ENCODE measurements around the gene PANK1. TPM values are rescaled to one million over a fixed set of nuclear protein-coding genes. Genes with fewer than 3 reads are reported as not detected.

Gene PANK1
- total and polyA plus RNA-seq, 9 of the 15 experiments (the other 6 are each of a cell fraction or from before 2014, with no cell fraction given): 1.7 to 10.7 (median 6.5) TPM

DNA sequence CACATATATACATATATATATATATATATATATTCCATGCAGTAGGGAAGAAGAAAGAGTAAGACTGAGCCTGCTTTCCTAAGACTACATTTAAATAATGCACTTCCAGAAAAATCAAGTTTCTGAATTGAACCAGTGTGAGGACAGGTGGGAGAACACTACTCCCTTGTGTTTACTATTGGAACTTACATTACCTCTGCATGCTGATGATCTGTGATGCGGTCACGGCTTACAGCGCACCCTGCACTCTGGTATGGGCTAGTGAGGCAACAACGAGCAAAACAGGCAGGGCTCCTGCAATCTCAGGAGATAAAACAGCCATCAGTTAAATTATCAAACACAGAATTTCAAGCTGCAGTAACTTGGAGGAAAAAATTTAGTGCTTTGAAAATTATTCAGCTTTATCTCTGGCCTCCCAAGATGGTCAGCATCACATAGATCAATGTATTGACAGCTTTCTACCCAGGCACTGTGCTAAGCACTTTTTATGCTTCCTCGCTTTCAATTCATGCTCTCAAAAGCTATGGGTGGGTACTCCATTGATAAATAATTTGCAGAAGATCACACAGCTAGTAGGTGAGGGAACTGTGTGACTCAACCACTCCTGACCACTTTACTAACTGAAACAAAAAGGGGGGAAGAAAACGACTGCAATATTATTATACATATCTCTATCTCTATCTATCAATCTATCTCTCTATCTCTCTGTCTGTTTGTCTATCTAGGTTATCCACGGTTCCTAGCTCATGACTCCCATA, 89.2 kb downstream of the PANK1 start:
- CTCF ChIA-PET (ENCODE audit: low intra/inter-chr PET ratio): no interaction called here
- H3K27me3 ChIP-seq (ENCODE audit: control insufficient read depth in 2 of 2, insufficient read depth in 2 of 2, low read length in 2 of 2): no peaks in the 10 kb centered on the region
- BruUV-seq (replicated peaks): no TSS peak

More for the DNA sequence above, 89.2 kb downstream of the PANK1 start:
- H3K4me1 ChIP-seq (replicated peaks in 1 of 2; ENCODE audit: control insufficient read depth in 2 of 2, insufficient read depth in 2 of 2, low read length in 2 of 2): no peaks in the 10 kb centered on the region; a peak in 1 of 5 replicates
- 12% methylated on average over 7 of the region's 7 CpGs for WGBS (ENCODE audit: insufficient coverage, low coverage, missing lambda C conversion rate)
- in situ Hi-C loops (cut with MboI) (no loop called here), intact Hi-C loops (cut with micrococcal nuclease) (no loop called here)
- FAIRE-seq: no peak
- DNase-seq (ENCODE audit: extremely low read depth in 1 of 4, low spot score in 3 of 4): no peak
- H3K9me1 ChIP-seq (ENCODE audit: control insufficient read depth, insufficient read depth, low read length): no peaks in the 10 kb centered on the region
- peak; percentile 66 for ATAC-seq
- H3K4me2 ChIP-seq (ENCODE audit: insufficient read depth, low read length): no peak overlapping the region
- no peak overlapping the region for H3K27ac ChIP-seq (ENCODE audit: extremely low read depth, low read depth, low read length)
- no peak overlapping the region for H3K9ac ChIP-seq (ENCODE audit: insufficient read depth in 1 of 2, low read depth in 2 of 2, low read length in 2 of 2)
- TF ChIP-seq, protein P1, sequence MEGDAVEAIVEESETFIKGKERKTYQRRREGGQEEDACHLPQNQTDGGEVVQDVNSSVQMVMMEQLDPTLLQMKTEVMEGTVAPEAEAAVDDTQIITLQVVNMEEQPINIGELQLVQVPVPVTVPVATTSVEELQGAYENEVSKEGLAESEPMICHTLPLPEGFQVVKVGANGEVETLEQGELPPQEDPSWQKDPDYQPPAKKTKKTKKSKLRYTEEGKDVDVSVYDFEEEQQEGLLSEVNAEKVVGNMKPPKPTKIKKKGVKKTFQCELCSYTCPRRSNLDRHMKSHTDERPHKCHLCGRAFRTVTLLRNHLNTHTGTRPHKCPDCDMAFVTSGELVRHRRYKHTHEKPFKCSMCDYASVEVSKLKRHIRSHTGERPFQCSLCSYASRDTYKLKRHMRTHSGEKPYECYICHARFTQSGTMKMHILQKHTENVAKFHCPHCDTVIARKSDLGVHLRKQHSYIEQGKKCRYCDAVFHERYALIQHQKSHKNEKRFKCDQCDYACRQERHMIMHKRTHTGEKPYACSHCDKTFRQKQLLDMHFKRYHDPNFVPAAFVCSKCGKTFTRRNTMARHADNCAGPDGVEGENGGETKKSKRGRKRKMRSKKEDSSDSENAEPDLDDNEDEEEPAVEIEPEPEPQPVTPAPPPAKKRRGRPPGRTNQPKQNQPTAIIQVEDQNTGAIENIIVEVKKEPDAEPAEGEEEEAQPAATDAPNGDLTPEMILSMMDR (IDR thresholded peaks at IDR 0.05 in 2 of 3, conservative IDR thresholded peaks at IDR 0.05 in 1 of 3; ENCODE audit: insufficient read depth in 2 of 3, low read depth in 1 of 3, low read length in 3 of 3): peak in 2 of 3 experiments; percentile 22 to 32; a peak in 3 of 6 replicates
- no peak for TF ChIP-seq TCF7 (IDR thresholded peaks at IDR 0.05; ENCODE audit: borderline replicate concordance)
- TF ChIP-seq RAD21 (CRISPR knock-in tag; conservative IDR thresholded peaks at IDR 0.05 in 1 of 2, IDR thresholded peaks at IDR 0.05 in 1 of 2): peak in 1 of 2 experiments; percentile 30; a peak in 1 of 4 replicates
- no peak for TF ChIP-seq EWSR1 (IDR thresholded peaks at IDR 0.05; ENCODE audit: borderline replicate concordance, low read depth, partially characterized antibody)
- no peak for TF ChIP-seq ZNF3 (CRISPR knock-in tag; IDR thresholded peaks at IDR 0.05)
- H3K36me3 ChIP-seq (ENCODE audit: control insufficient read depth, insufficient read depth, low read length): no peaks in the 10 kb centered on the region
- no peak overlapping the region for H3K4me3 ChIP-seq
- H2AFZ ChIP-seq (ENCODE audit: low read depth, low read length): no peak overlapping the region
- H3K79me2 ChIP-seq (ENCODE audit: control insufficient read depth, insufficient read depth, low read length): no peaks in the 10 kb centered on the region
- no peaks in the 10 kb centered on the region for H3K9me3 ChIP-seq (replicated peaks; ENCODE audit: control insufficient read depth, insufficient read depth, low read depth, low read length)
- POLR2A ChIA-PET: interaction anchor here (1.0 kb wide), 1 partner anchor 32 kb away, joined by 3 read pairs; no protein-coding TSS in a partner anchor
- H4K20me1 ChIP-seq (replicated peaks; ENCODE audit: control insufficient read depth, insufficient read depth, low read length): no peaks in the 10 kb centered on the region
